HG02970 (cell line): Measurements from ENCODE around the gene EVL.
"Not testable (repeated sequence)": the region's sequence is repeated elsewhere in the genome, so short reads cannot be mapped to it uniquely, and the experiment has no call there.

Experiments used
- ATAC-seq: cut with Tn5 transposase; IDR thresholded peaks from one replicate; pipeline ENCODE4 v1.9.1; 2021; ENCODE audit warnings: mild to moderate bottlenecking, moderate library complexity, moderate number of reproducible peaks; ENCODE audit not compliant: unreplicated experiment, low FRiP score

The EVL gene

GRCh38 chr14:100065111-100065871 lies at the start of gene EVL:
Gene EVL (plus strand): TSS chr14:100065422. CDS start chr14:100065501, 79 bp downstream.
- ATAC-seq: no peak

GRCh38 chr14:100017553-100017952 lies 47.7 kb upstream of the EVL start:
- no peak for ATAC-seq

- ATAC-seq: no peak
Measured at GRCh38 chr14:100018054-100018453, 47.2 kb upstream of the EVL start.

- ATAC-seq: no peak
Measured at GRCh38 chr14:100018482-100018881, 46.7 kb upstream of the EVL start.

- ATAC-seq: no peak
Measured at GRCh38 chr14:100019156-100019744, 46.0 kb upstream of the EVL start.

GRCh38 chr14:100020629-100021028 lies 44.6 kb upstream of the EVL start:
- ATAC-seq: no peak

- ATAC-seq: no peak
Measured at GRCh38 chr14:100022772-100023451, 42.3 kb upstream of the EVL start.

- ATAC-seq: no peak
Measured at GRCh38 chr14:100025111-100025510, 40.1 kb upstream of the EVL start.

- no peak for ATAC-seq
Measured at GRCh38 chr14:100027771-100028490, 37.3 kb upstream of the EVL start.

- ATAC-seq: no peak
Measured at GRCh38 chr14:100028990-100029677, 36.1 kb upstream of the EVL start.

- not testable (repeated sequence) for ATAC-seq
Measured at GRCh38 chr14:100030006-100030405, 35.2 kb upstream of the EVL start.

- no peak for ATAC-seq
Measured at GRCh38 chr14:100030452-100031153, 34.6 kb upstream of the EVL start.

- no peak for ATAC-seq
Measured at GRCh38 chr14:100031506-100032281, 33.5 kb upstream of the EVL start.

GRCh38 chr14:100032738-100033137 lies 32.5 kb upstream of the EVL start:
- ATAC-seq: no peak

- ATAC-seq: no peak
Measured at GRCh38 chr14:100033347-100034075, 31.7 kb upstream of the EVL start.

- ATAC-seq: no peak
Measured at GRCh38 chr14:100034468-100034867, 30.8 kb upstream of the EVL start.

- ATAC-seq: no peak
Measured at GRCh38 chr14:100034961-100035500, 30.2 kb upstream of the EVL start.

- ATAC-seq: no peak
Measured at GRCh38 chr14:100035700-100036099, 29.5 kb upstream of the EVL start.
